Measurements from ENCODE around the gene AK1. TPM values are rescaled to one million over a fixed set of nuclear protein-coding genes. Genes with fewer than 3 reads are reported as not detected.

Gene AK1
- total and polyA plus RNA-seq, 9 of the 15 experiments (the other 6 are each of a cell fraction or from before 2014, with no cell fraction given), result 10.1 to 71.8 (median 39.0) TPM

DNA sequence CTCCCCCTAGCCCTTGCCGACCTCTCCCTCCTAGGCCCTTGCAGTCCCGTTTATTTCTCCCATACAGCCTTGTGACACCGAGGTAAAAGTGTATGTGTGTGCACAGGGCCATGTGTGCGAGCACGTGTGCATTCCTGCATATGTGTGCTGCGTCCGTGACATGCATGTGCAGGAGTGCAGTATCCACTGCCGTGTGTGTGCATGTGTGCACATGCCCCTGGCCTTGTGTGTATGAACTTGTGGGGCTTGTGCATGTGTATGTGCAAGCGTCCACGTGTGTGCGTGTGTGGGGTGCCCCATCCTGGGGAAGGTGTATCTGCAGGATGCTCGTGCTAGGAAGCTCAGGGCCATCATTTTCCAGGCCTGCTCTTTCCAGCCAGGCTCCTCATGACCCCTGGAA is 6.6 kb downstream of the AK1 start:
- Histone ChIP-seq H2AFZ (ENCODE audit: low read depth, low read length) (no peak overlapping the region), H3K9me3 (replicated peaks; ENCODE audit: control insufficient read depth, insufficient read depth, low read depth, low read length) (no peaks in the 10 kb centered on the region), H3K27me3 (ENCODE audit: control insufficient read depth in 2 of 2, insufficient read depth in 2 of 2, low read length in 2 of 2) (no peaks in the 10 kb centered on the region), H3K36me3 (ENCODE audit: control insufficient read depth, insufficient read depth, low read length) (peaks cover 18% of the 10 kb centered on the region; the same call in 2 of the 3 replicates), H3K9me1 (ENCODE audit: control insufficient read depth, insufficient read depth, low read length) (no peaks in the 10 kb centered on the region), H3K4me1 (replicated peaks in 1 of 2; ENCODE audit: control insufficient read depth in 2 of 2, insufficient read depth in 2 of 2, low read length in 2 of 2) (peaks cover 5 to 68% of the 10 kb centered on the region in 2 experiments), H3K9ac (ENCODE audit: insufficient read depth in 1 of 2, low read depth in 2 of 2, low read length in 2 of 2) (no peak overlapping the region), H3K79me2 (ENCODE audit: control insufficient read depth, insufficient read depth, low read length) (no peaks in the 10 kb centered on the region), H4K20me1 (replicated peaks; ENCODE audit: control insufficient read depth, insufficient read depth, low read length) (no peaks in the 10 kb centered on the region), H3K4me2 (ENCODE audit: insufficient read depth, low read length) (no peak overlapping the region), H3K27ac (ENCODE audit: extremely low read depth, low read depth, low read length) (no peak overlapping the region), H3K4me3 (no peak overlapping the region)
- no peak for ATAC-seq
- no peak for FAIRE-seq
- BruUV-seq (replicated peaks), result no TSS peak
- ChIA-PET POLR2A (interaction anchor here (1.2 to 1.6 kb wide), 2 partner anchors 8 to 102 kb away, joined by 4 to 5 read pairs; no protein-coding TSS in a partner anchor), CTCF (ENCODE audit: low intra/inter-chr PET ratio) (interaction anchor here (0.8 to 4.0 kb wide), 3 partner anchors 66 to 135 kb away, joined by 3 to 34 read pairs (median 31); partner anchors contain the start of genes CDK9 and TOR2A)
- intact Hi-C loops (cut with micrococcal nuclease) (loop anchor here (1.0 to 10.0 kb wide), 5 partner anchors 69 to 276 kb away; partner anchors contain the start of genes FPGS and TOR2A), in situ Hi-C loops (cut with MboI) (loop anchor here (5.0 to 10.0 kb wide), 3 partner anchors 64 to 276 kb away; partner anchors contain the start of gene TOR2A)
- 80% methylated on average over 12 of the region's 12 CpGs for WGBS (ENCODE audit: insufficient coverage, low coverage, missing lambda C conversion rate)
- TF ChIP-seq, protein P1, sequence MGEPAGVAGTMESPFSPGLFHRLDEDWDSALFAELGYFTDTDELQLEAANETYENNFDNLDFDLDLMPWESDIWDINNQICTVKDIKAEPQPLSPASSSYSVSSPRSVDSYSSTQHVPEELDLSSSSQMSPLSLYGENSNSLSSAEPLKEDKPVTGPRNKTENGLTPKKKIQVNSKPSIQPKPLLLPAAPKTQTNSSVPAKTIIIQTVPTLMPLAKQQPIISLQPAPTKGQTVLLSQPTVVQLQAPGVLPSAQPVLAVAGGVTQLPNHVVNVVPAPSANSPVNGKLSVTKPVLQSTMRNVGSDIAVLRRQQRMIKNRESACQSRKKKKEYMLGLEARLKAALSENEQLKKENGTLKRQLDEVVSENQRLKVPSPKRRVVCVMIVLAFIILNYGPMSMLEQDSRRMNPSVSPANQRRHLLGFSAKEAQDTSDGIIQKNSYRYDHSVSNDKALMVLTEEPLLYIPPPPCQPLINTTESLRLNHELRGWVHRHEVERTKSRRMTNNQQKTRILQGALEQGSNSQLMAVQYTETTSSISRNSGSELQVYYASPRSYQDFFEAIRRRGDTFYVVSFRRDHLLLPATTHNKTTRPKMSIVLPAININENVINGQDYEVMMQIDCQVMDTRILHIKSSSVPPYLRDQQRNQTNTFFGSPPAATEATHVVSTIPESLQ (CRISPR knock-in tag; IDR thresholded peaks at IDR 0.05), result no peak
- no peak for TF ChIP-seq PPARD (CRISPR knock-in tag; IDR thresholded peaks at IDR 0.05)
- TF ChIP-seq ZFP36 (IDR thresholded peaks at IDR 0.05; ENCODE audit: low read depth, low read length, partially characterized antibody), result no peak
- no peak for TF ChIP-seq CEBPG (CRISPR knock-in tag; IDR thresholded peaks at IDR 0.05)
- no peak for TF ChIP-seq CEBPG (tag; conservative IDR thresholded peaks at IDR 0.05 in 1 of 2, IDR thresholded peaks at IDR 0.05 in 1 of 2)
- no peak for TF ChIP-seq ZNF408 (CRISPR knock-in tag; IDR thresholded peaks at IDR 0.05; ENCODE audit: low read depth)
- TF ChIP-seq RFX1 (IDR thresholded peaks at IDR 0.05), result no peak
- TF ChIP-seq ESRRB (CRISPR knock-in tag; IDR thresholded peaks at IDR 0.05; ENCODE audit: borderline replicate concordance), result no peak
- TF ChIP-seq U2AF2 (optimal IDR thresholded peaks at IDR 0.05; ENCODE audit: low read depth, low read length), result no peak
- TF ChIP-seq, protein P2, sequence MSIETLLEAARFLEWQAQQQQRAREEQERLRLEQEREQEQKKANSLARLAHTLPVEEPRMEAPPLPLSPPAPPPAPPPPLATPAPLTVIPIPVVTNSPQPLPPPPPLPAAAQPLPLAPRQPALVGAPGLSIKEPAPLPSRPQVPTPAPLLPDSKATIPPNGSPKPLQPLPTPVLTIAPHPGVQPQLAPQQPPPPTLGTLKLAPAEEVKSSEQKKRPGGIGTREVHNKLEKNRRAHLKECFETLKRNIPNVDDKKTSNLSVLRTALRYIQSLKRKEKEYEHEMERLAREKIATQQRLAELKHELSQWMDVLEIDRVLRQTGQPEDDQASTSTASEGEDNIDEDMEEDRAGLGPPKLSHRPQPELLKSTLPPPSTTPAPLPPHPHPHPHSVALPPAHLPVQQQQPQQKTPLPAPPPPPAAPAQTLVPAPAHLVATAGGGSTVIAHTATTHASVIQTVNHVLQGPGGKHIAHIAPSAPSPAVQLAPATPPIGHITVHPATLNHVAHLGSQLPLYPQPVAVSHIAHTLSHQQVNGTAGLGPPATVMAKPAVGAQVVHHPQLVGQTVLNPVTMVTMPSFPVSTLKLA (conservative IDR thresholded peaks at IDR 0.05), result no peak
- TF ChIP-seq TCF7L2 (IDR thresholded peaks at IDR 0.05; ENCODE audit: low read depth, low read length), result no peak
- TF ChIP-seq NFIX (CRISPR knock-in tag; IDR thresholded peaks at IDR 0.05; ENCODE audit: low read depth), result no peak
- TF ChIP-seq, protein P3, sequence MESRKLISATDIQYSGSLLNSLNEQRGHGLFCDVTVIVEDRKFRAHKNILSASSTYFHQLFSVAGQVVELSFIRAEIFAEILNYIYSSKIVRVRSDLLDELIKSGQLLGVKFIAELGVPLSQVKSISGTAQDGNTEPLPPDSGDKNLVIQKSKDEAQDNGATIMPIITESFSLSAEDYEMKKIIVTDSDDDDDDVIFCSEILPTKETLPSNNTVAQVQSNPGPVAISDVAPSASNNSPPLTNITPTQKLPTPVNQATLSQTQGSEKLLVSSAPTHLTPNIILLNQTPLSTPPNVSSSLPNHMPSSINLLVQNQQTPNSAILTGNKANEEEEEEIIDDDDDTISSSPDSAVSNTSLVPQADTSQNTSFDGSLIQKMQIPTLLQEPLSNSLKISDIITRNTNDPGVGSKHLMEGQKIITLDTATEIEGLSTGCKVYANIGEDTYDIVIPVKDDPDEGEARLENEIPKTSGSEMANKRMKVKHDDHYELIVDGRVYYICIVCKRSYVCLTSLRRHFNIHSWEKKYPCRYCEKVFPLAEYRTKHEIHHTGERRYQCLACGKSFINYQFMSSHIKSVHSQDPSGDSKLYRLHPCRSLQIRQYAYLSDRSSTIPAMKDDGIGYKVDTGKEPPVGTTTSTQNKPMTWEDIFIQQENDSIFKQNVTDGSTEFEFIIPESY (CRISPR knock-in tag; IDR thresholded peaks at IDR 0.05), result no peak
- TF ChIP-seq ZNF431 (CRISPR knock-in tag; IDR thresholded peaks at IDR 0.05), result no peak
- TF ChIP-seq POLR2AphosphoS2 (IDR thresholded peaks at IDR 0.05; ENCODE audit: low read length), result no peak
- DNase-seq (ENCODE audit: extremely low read depth in 1 of 4, low spot score in 3 of 4), result no peak
